ENCODE data around the gene ARHGDIB.

Gene ARHGDIB

GRCh38 chr12:14993537-14994266 lies 32.3 kb upstream of the ARHGDIB start:
- CTCF ChIA-PET = interaction anchor here (0.6 to 6.3 kb wide), 3 partner anchors 13 to 148 kb away, joined by 3 to 85 read pairs (median 5); partner anchors contain the start of gene ART4
- TF ChIP-seq CTCF (IDR thresholded peaks at IDR 0.05; ENCODE audit: control extremely low read depth, extremely low read depth, low read depth, missing control alignments) = no peak
- DNase-seq (ENCODE audit: extremely low spot score) = no peak
- POLR2A ChIA-PET = no interaction called here

GRCh38 chr12:14993117-14993516 lies 31.7 kb upstream of the ARHGDIB start:
- ChIA-PET POLR2A (no interaction called here), CTCF (interaction anchor here (0.6 to 6.3 kb wide), 3 partner anchors 12 to 147 kb away, joined by 3 to 85 read pairs (median 5); partner anchors contain the start of gene ART4)
- no peak for DNase-seq (ENCODE audit: extremely low spot score)
- TF ChIP-seq CTCF (IDR thresholded peaks at IDR 0.05; ENCODE audit: control extremely low read depth, extremely low read depth, low read depth, missing control alignments) = no peak

- POLR2A ChIA-PET = no interaction called here
- TF ChIP-seq CTCF (IDR thresholded peaks at IDR 0.05; ENCODE audit: control extremely low read depth, extremely low read depth, low read depth, missing control alignments) = no peak
- DNase-seq (ENCODE audit: extremely low spot score) = no peak
- CTCF ChIA-PET = interaction anchor here (1.3 to 6.3 kb wide), 3 partner anchors 15 to 217 kb away, joined by 3 to 85 read pairs (median 5); partner anchors contain the start of gene ART4
Measured at GRCh38 chr12:14992673-14993072, 31.3 kb upstream of the ARHGDIB start.

- ChIA-PET POLR2A (no interaction called here), CTCF (no interaction called here)
- no peak for DNase-seq (ENCODE audit: extremely low spot score)
- no peak for TF ChIP-seq CTCF (IDR thresholded peaks at IDR 0.05; ENCODE audit: control extremely low read depth, extremely low read depth, low read depth, missing control alignments)
Measured at GRCh38 chr12:14991069-14991468, 29.7 kb upstream of the ARHGDIB start.

- POLR2A ChIA-PET = interaction anchor here (0.9 kb wide), 1 partner anchor 219 kb away, joined by 4 read pairs; a partner anchor contains a TSS
Measured at GRCh38 chr12:14989790-14990189, 28.4 kb upstream of the ARHGDIB start.

GRCh38 chr12:14988035-14988434 lies 26.6 kb upstream of the ARHGDIB start:
- CTCF ChIA-PET = no interaction called here

More at GRCh38 chr12:14989790-14990189, 28.4 kb upstream of the ARHGDIB start:
- CTCF ChIA-PET = interaction anchor here (1.2 to 1.5 kb wide), 3 partner anchors 9 to 219 kb away, joined by 3 to 4 read pairs (median 3); a partner anchor contains a TSS
- TF ChIP-seq CTCF (IDR thresholded peaks at IDR 0.05; ENCODE audit: control extremely low read depth, extremely low read depth, low read depth, missing control alignments) = no peak
- no peak for DNase-seq (ENCODE audit: extremely low spot score)

More at GRCh38 chr12:14988035-14988434, 26.6 kb upstream of the ARHGDIB start:
- POLR2A ChIA-PET = no interaction called here
- TF ChIP-seq CTCF (IDR thresholded peaks at IDR 0.05; ENCODE audit: control extremely low read depth, extremely low read depth, low read depth, missing control alignments) = no peak
- DNase-seq (ENCODE audit: extremely low spot score) = no peak

Data from GM10248 (cell line).